GM18873 (cell line): ENCODE results near the gene LSMEM2.
"Not testable (repeated sequence)": the region's sequence is repeated elsewhere in the genome, so short reads cannot be mapped to it uniquely, and the experiment has no call there.

Experiments
- ATAC-seq: cut with Tn5 transposase; IDR thresholded peaks from one replicate; pipeline ENCODE4 v1.9.1; 2021; ENCODE audit warnings: mild to moderate bottlenecking, moderate library complexity, moderate number of reproducible peaks; ENCODE audit not compliant: unreplicated experiment, low FRiP score

LSMEM2 gene

GRCh38 chr3:50275141-50275995 lies 3.5 kb upstream of the LSMEM2 start:
- no peak for ATAC-seq

- no peak for ATAC-seq
These were observed 2.7 kb upstream of the LSMEM2 start for GRCh38 chr3:50275996-50276761.

GRCh38 chr3:50276762-50277101 lies 2.2 kb upstream of the LSMEM2 start:
- no peak for ATAC-seq

GRCh38 chr3:50278123-50278879 lies 586 bp upstream of the LSMEM2 start:
- ATAC-seq: no peak

- ATAC-seq: no peak
These were observed 549 bp downstream of the LSMEM2 start for GRCh38 chr3:50279255-50280016.

- ATAC-seq: not testable (repeated sequence)
These were observed 5.2 kb downstream of the LSMEM2 start for GRCh38 chr3:50284121-50284520.

GRCh38 chr3:50286322-50287227 lies 7.7 kb downstream of the LSMEM2 start:
- ATAC-seq: no peak

GRCh38 chr3:50287262-50287661 lies 8.4 kb downstream of the LSMEM2 start:
- no peak for ATAC-seq

- ATAC-seq: no peak
These were observed 9.6 kb downstream of the LSMEM2 start for GRCh38 chr3:50288387-50289007.

GRCh38 chr3:50289130-50289529 lies 10.2 kb downstream of the LSMEM2 start:
- ATAC-seq: no peak

GRCh38 chr3:50290161-50290641 lies 11.3 kb downstream of the LSMEM2 start:
- ATAC-seq: no peak

- peak; percentile 86 for ATAC-seq
These were observed 13.5 kb downstream of the LSMEM2 start, which contains the start of gene IFRD2 for GRCh38 chr3:50292159-50293078. IFRD2 (minus strand) TSS chr3:50292429; CDS start chr3:50292274, 155 bp downstream.

- ATAC-seq: no peak
These were observed 14.4 kb downstream of the LSMEM2 start for GRCh38 chr3:50293079-50293801.

- no peak for ATAC-seq
These were observed 15.2 kb downstream of the LSMEM2 start for GRCh38 chr3:50294089-50294488.

GRCh38 chr3:50294492-50295403 lies 15.9 kb downstream of the LSMEM2 start:
- ATAC-seq: no peak
